ENCODE results near the gene ESR2. TPM values are rescaled to one million over a fixed set of nuclear protein-coding genes. Genes with fewer than 3 reads are reported as not detected.

ESR2 gene
- polyA plus RNA-seq, 3 donors: 0.04 TPM; not detected in 2

GRCh38 chr14:64081174-64081746, 212.9 kb downstream of the ESR2 start:
- Histone ChIP-seq H3K27me3 (ENCODE audit: control insufficient read depth in 2 of 2, insufficient read depth in 2 of 2, low read length in 2 of 2) (no peaks in the 10 kb centered on the region), H3K79me2 (ENCODE audit: insufficient read depth, low read length) (no peaks in the 10 kb centered on the region), H4K20me1 (ENCODE audit: insufficient read depth, low read length) (no peaks in the 10 kb centered on the region), H3K4me1 (ENCODE audit: control insufficient read depth in 1 of 2, insufficient read depth in 2 of 2, low read length in 2 of 2) (no peaks in the 10 kb centered on the region), H3K9me3 (replicated peaks in 1 of 2; ENCODE audit: control insufficient read depth in 1 of 2, insufficient read depth in 1 of 2, low read length in 2 of 2) (no peaks in the 10 kb centered on the region), H3K4me2 (replicated peaks; ENCODE audit: extremely low read depth, low read length, poor library complexity, severe bottlenecking) (no peak overlapping the region), H3K4me3 (replicated peaks in 1 of 3; ENCODE audit: low read depth in 2 of 3, low read length in 3 of 3) (no peak overlapping the region), H3K9ac (ENCODE audit: insufficient read depth, low read length, poor library complexity, severe bottlenecking) (no peak overlapping the region), H3K27ac (ENCODE audit: low read depth in 1 of 2, low read length in 2 of 2) (no peak overlapping the region), H3K36me3 (replicated peaks in 1 of 2; ENCODE audit: control insufficient read depth in 1 of 2, insufficient read depth in 2 of 2, low read length in 2 of 2) (no peaks in the 10 kb centered on the region), H2AFZ (ENCODE audit: insufficient read depth, low read depth, low read length, poor library complexity, severe bottlenecking) (no peak overlapping the region)
- DNase-seq: no peak
- WGBS (ENCODE audit: insufficient coverage): no CpG with 5 or more reads among the region's 3 CpGs
- Mint-ChIP-seq H3K4me3 (no peak overlapping the region), H3K9me3 (peaks cover 0 to 5% (median 0%) of the 10 kb centered on the region in 7 donors), H3K27ac (no peak overlapping the region), H3K27me3 (ENCODE audit: low read depth in 3 of 3) (peaks cover 4 to 8% (median 7%) of the 10 kb centered on the region in 3 donors), H3K36me3 (no peaks in the 10 kb centered on the region), H3K4me1 (no peaks in the 10 kb centered on the region)
- TF ChIP-seq CTCF (IDR thresholded peaks at IDR 0.05): no peak
- intact Hi-C loops (cut with micrococcal nuclease): no loop called here

DNA sequence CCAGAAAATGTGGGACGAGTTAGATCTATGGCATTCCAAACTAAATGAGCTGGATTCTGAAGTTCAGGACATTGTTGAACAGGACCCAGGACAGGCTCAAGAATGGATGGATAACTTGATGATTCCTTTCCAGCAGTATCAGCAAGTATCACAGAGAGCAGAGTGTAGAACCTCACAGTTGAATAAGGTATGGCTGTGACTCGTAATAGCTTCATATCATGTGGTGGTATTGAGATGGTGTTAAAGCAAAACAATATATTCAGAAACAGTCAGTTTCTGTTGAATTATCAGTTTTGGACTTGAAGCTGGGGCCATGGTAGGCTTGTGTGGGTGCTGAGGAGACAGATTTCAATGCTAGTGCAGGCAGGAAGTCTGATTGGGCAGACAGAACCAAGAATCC, 213.7 kb downstream of the ESR2 start:
- Histone ChIP-seq H3K9me3 (replicated peaks in 1 of 2; ENCODE audit: control insufficient read depth in 1 of 2, insufficient read depth in 1 of 2, low read length in 2 of 2) (no peaks in the 10 kb centered on the region), H3K4me1 (ENCODE audit: control insufficient read depth in 1 of 2, insufficient read depth in 2 of 2, low read length in 2 of 2) (no peaks in the 10 kb centered on the region), H2AFZ (ENCODE audit: insufficient read depth, low read depth, low read length, poor library complexity, severe bottlenecking) (no peak overlapping the region), H3K4me2 (replicated peaks; ENCODE audit: extremely low read depth, low read length, poor library complexity, severe bottlenecking) (no peak overlapping the region), H4K20me1 (ENCODE audit: insufficient read depth, low read length) (no peaks in the 10 kb centered on the region), H3K36me3 (replicated peaks in 1 of 2; ENCODE audit: control insufficient read depth in 1 of 2, insufficient read depth in 2 of 2, low read length in 2 of 2) (no peaks in the 10 kb centered on the region), H3K4me3 (replicated peaks in 1 of 3; ENCODE audit: low read depth in 2 of 3, low read length in 3 of 3) (no peak overlapping the region), H3K9ac (ENCODE audit: insufficient read depth, low read length, poor library complexity, severe bottlenecking) (no peak overlapping the region), H3K27ac (ENCODE audit: low read depth in 1 of 2, low read length in 2 of 2) (no peak overlapping the region), H3K79me2 (ENCODE audit: insufficient read depth, low read length) (no peaks in the 10 kb centered on the region), H3K27me3 (ENCODE audit: control insufficient read depth in 2 of 2, insufficient read depth in 2 of 2, low read length in 2 of 2) (no peaks in the 10 kb centered on the region)
- Mint-ChIP-seq H3K27me3 (ENCODE audit: low read depth in 3 of 3) (peaks cover 4 to 8% (median 7%) of the 10 kb centered on the region in 3 donors), H3K9me3 (peaks cover 0 to 5% (median 0%) of the 10 kb centered on the region in 7 donors), H3K4me1 (no peaks in the 10 kb centered on the region), H3K4me3 (no peak overlapping the region), H3K36me3 (no peaks in the 10 kb centered on the region), H3K27ac (no peak overlapping the region)
- TF ChIP-seq CTCF (IDR thresholded peaks at IDR 0.05): no peak
- DNase-seq: no peak
- 100% methylated on average over 1 of the region's 2 CpGs for WGBS (ENCODE audit: insufficient coverage)
- intact Hi-C loops (cut with micrococcal nuclease): no loop called here

Measured in CD14-positive monocyte (primary cell).